Stimulated activated CD4-positive, alpha-beta T cell treated with anti-CD3 and anti-CD28 coated beads, Interleukin-1b, Interleukin-23, amount 100 ng/mL, for 24 hours (primary cell): ENCODE results near the gene CACNG1.

ENCODE experiments used
- DNase-seq, 4 experiments: peaks; one replicate each; pipeline ENCODE4 v3.0.0-alpha.2; 2020; ENCODE audit warnings: low read depth in 4 of 4, low spot score in 1 of 4

The CACNG1 gene

GRCh38 chr17:67044016-67044772 is at the start of gene CACNG1:
CACNG1 (plus strand) TSS chr17:67044554; CDS start chr17:67044661, 107 bp downstream.
- no peak for DNase-seq

GRCh38 chr17:66994930-66995535 is 49.3 kb upstream of the CACNG1 start:
- no peak for DNase-seq

- DNase-seq = no peak
These were observed 48.4 kb upstream of the CACNG1 start for GRCh38 chr17:66995944-66996343.

- no peak for DNase-seq
These were observed 47.4 kb upstream of the CACNG1 start for GRCh38 chr17:66996926-66997325.

GRCh38 chr17:67003231-67003630 is 41.1 kb upstream of the CACNG1 start:
- DNase-seq = no peak

GRCh38 chr17:67004181-67004580 is 40.2 kb upstream of the CACNG1 start:
- DNase-seq = no peak

GRCh38 chr17:67007266-67007665 is 37.1 kb upstream of the CACNG1 start:
- no peak for DNase-seq

GRCh38 chr17:67008101-67008500 is 36.3 kb upstream of the CACNG1 start:
- DNase-seq = no peak

- DNase-seq = no peak
These were observed 32.7 kb upstream of the CACNG1 start for GRCh38 chr17:67011527-67012175.

- no peak for DNase-seq
These were observed 30.5 kb upstream of the CACNG1 start for GRCh38 chr17:67013891-67014290.

- DNase-seq = no peak
These were observed 29.4 kb upstream of the CACNG1 start for GRCh38 chr17:67015001-67015400.

GRCh38 chr17:67016039-67016762 is 28.2 kb upstream of the CACNG1 start:
- no peak for DNase-seq

GRCh38 chr17:67017910-67018309 is 26.4 kb upstream of the CACNG1 start:
- DNase-seq = no peak

- DNase-seq = no peak
These were observed 25.6 kb upstream of the CACNG1 start for GRCh38 chr17:67018471-67019434.

- DNase-seq = no peak
These were observed 24.5 kb upstream of the CACNG1 start for GRCh38 chr17:67019809-67020208.

GRCh38 chr17:67020293-67020766 is 24.0 kb upstream of the CACNG1 start:
- no peak for DNase-seq

- no peak for DNase-seq
These were observed 23.2 kb upstream of the CACNG1 start for GRCh38 chr17:67021196-67021595.

- DNase-seq = no peak
These were observed 22.5 kb upstream of the CACNG1 start for GRCh38 chr17:67021743-67022450.

GRCh38 chr17:67022451-67022810 is 21.9 kb upstream of the CACNG1 start:
- DNase-seq = no peak

GRCh38 chr17:67024736-67025135 is 19.6 kb upstream of the CACNG1 start:
- DNase-seq = no peak
